ENCODE measurements around the gene AGAP1.

AGAP1 gene

DNA sequence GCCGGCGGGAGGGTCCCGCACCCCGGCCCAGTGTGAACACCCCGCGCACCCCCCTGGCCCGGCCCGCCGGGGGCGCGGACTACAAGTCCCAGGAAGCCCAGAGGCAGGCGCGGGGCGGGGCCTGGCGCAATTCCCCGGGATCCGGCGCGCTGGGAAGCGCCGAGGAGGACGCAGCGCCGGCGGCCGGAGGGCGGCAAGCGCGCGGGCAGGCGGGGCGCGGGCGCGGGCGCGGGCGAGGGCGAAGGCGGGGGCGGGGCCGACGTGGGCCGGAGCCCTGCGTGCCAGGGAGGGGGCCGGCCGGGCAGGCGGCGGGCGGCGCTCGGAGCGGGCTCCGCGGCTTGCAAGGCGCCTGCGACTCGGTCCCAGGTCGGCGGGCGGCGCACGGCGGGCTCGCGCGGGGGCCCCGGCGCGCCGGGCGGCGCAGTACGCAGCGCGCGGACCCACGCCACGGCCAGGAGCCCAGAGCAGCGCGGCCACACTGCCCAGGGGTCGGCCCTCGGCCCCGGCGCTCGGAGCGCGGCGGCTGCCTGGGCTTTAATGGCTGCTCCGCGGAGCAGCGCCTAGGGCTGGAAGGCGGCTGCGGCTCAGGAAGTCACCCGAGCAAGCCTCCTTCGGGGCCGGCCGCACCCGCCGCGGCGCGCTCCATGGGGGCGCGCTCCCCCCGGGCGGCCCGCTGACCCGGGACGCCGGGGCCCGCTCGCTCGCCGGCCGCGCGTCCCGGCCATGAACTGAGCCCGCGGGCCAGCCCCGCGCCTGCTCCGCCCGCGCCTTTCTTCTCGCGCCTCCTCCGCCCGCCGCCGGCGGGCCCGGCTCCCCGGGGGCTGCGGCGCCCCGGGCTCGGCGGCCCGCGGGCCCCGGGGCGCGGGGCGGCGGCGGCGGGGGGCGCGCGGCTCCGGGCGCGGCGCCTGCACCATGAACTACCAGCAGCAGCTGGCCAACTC lies at the start of gene AGAP1:
Gene AGAP1 (plus strand): TSS at position 269 of the 941 bp plus-strand sequence.
- no peak within 1 kb of the TSS for H3K27ac ChIP-seq

DNA sequence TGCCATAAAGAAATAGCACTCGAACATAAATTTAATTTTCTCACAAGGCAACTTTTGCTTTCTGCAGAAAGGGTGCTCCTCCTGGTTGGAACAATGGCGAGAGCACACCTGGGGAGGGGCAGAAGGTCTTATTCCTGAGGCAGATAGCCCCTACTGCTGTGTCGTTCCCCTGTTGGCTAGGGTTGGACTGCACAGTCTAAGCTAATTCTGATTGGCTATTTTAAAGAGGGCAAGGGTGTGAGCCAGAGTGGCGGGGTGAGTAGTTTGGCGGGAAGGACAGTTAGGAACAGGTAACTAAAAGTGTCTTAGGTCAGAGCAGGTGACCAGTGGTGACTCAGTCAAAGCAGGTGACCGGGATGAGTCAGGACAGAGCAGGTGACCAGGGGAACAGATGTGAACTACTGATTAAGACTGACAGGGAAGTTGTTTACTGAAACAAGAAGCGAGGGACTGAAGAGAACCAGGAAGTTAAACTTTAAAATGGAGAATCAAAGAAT lies 49.7 kb upstream of the AGAP1 start:
- no peaks in the 10 kb centered on the region for H3K27me3 ChIP-seq (replicated peaks)
- DNase-seq: no peak
- H3K27ac ChIP-seq: no peak overlapping the region
- TF ChIP-seq, protein P1, sequence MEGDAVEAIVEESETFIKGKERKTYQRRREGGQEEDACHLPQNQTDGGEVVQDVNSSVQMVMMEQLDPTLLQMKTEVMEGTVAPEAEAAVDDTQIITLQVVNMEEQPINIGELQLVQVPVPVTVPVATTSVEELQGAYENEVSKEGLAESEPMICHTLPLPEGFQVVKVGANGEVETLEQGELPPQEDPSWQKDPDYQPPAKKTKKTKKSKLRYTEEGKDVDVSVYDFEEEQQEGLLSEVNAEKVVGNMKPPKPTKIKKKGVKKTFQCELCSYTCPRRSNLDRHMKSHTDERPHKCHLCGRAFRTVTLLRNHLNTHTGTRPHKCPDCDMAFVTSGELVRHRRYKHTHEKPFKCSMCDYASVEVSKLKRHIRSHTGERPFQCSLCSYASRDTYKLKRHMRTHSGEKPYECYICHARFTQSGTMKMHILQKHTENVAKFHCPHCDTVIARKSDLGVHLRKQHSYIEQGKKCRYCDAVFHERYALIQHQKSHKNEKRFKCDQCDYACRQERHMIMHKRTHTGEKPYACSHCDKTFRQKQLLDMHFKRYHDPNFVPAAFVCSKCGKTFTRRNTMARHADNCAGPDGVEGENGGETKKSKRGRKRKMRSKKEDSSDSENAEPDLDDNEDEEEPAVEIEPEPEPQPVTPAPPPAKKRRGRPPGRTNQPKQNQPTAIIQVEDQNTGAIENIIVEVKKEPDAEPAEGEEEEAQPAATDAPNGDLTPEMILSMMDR (IDR thresholded peaks at IDR 0.05; ENCODE audit: low read depth, low read length, missing control alignments): no peak
- no peaks in the 10 kb centered on the region for H3K36me3 ChIP-seq (replicated peaks)
- in situ Hi-C loops (cut with HindIII; ENCODE audit: low pct_ligation_motif_present, low sequenced_read_pairs): no loop called here
- no peak overlapping the region for H3K4me3 ChIP-seq (ENCODE audit: low read depth, low read length)

More for the DNA sequence above, at the start of gene AGAP1:
- in situ Hi-C loops (cut with HindIII; ENCODE audit: low pct_ligation_motif_present, low sequenced_read_pairs): no loop called here
- Histone ChIP-seq H3K4me3 (ENCODE audit: low read depth, low read length) (peak within 1 kb of the TSS; percentile 61), H3K36me3 (replicated peaks) (no peaks in the 10 kb centered on the region), H3K27me3 (replicated peaks) (no peaks in the 10 kb centered on the region)
- TF ChIP-seq, protein P1 (IDR thresholded peaks at IDR 0.05; ENCODE audit: low read depth, low read length, missing control alignments): no peak
- peak; percentile 60 for DNase-seq

DNA sequence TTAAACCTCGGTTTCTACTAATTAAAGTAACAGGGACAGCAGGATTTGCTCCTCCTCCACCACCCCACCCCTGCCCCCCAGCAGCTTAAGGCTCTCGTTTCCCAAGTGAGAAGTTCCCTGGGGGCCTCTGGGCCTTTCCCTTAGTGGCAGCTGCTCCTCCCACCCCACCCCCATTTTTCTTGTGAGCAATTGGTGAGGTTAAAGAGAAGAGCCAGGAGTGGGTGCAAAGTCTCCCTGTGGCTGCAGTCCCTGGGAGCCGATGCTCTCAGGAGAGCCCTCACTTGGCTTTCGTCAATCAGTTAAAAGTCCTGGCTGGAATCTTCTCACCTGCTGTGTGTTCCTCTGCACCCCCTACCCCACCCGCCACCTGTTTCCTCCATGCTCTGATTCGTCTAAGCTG lies 48.7 kb upstream of the AGAP1 start:
- in situ Hi-C loops (cut with HindIII; ENCODE audit: low pct_ligation_motif_present, low sequenced_read_pairs): no loop called here
- Histone ChIP-seq H3K27me3 (replicated peaks) (no peaks in the 10 kb centered on the region), H3K4me3 (ENCODE audit: low read depth, low read length) (no peak overlapping the region), H3K36me3 (replicated peaks) (no peaks in the 10 kb centered on the region), H3K27ac (no peak overlapping the region)
- TF ChIP-seq, protein P1 (IDR thresholded peaks at IDR 0.05; ENCODE audit: low read depth, low read length, missing control alignments): no peak
- no peak for DNase-seq

DNA sequence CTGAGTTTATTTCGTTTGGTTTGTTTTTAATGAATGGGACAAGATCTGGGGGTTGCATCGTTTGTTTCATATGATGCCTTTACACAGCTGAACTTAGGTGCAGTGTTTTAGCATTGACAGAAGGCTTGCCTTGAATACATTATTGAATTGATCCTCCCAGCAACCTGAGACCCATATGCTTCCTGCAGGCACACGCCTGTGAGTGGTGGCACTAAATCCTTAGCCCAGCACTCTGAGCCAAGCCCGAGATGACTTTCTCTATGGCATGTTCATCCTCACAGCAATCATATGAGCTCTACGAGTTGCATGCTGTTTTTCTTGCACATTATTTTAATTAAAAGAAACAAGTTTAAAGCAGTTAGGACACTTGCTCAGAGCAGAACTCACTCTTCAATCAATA lies 47.8 kb upstream of the AGAP1 start:
- in situ Hi-C loops (cut with HindIII; ENCODE audit: low pct_ligation_motif_present, low sequenced_read_pairs): no loop called here
- Histone ChIP-seq H3K36me3 (replicated peaks) (no peaks in the 10 kb centered on the region), H3K27ac (no peak overlapping the region), H3K4me3 (ENCODE audit: low read depth, low read length) (no peak overlapping the region), H3K27me3 (replicated peaks) (no peaks in the 10 kb centered on the region)
- TF ChIP-seq, protein P1 (IDR thresholded peaks at IDR 0.05; ENCODE audit: low read depth, low read length, missing control alignments): no peak
- no peak for DNase-seq

DNA sequence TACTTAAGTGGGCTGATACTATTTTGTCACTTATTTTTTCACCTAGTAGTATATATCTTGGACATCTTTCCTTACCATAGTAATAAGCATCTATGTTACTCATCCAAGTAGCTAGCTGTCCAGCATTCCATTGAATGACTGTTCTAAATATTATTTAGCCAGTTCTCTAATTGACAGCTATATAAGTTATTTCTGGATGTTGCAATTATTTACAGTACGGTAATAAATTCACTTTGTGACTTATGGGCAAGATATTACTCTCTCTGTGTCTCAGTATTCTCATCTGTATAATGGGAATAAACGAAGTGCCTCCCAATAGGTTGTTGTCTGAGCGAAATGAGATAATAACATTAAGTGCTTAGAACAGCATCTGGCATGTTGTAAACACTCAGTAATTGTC lies 46.6 kb upstream of the AGAP1 start:
- no peaks in the 10 kb centered on the region for H3K27me3 ChIP-seq (replicated peaks)
- H3K36me3 ChIP-seq (replicated peaks): no peaks in the 10 kb centered on the region
- TF ChIP-seq, protein P1 (IDR thresholded peaks at IDR 0.05; ENCODE audit: low read depth, low read length, missing control alignments): no peak
- H3K27ac ChIP-seq: no peak overlapping the region
- no peak for DNase-seq
- in situ Hi-C loops (cut with HindIII; ENCODE audit: low pct_ligation_motif_present, low sequenced_read_pairs): no loop called here
- no peak overlapping the region for H3K4me3 ChIP-seq (ENCODE audit: low read depth, low read length)

All from brain microvascular endothelial cell (primary cell).